ENCODE data around the gene LHX6. TPM values are rescaled to one million over a fixed set of nuclear protein-coding genes. Genes with fewer than 3 reads are reported as not detected.
A peak's percentile ranks its signal among the peaks of the same experiment; 100 is the strongest.

The LHX6 gene
- total RNA-seq, 1 experiment from 2014 or later: 1.5 TPM

DNA sequence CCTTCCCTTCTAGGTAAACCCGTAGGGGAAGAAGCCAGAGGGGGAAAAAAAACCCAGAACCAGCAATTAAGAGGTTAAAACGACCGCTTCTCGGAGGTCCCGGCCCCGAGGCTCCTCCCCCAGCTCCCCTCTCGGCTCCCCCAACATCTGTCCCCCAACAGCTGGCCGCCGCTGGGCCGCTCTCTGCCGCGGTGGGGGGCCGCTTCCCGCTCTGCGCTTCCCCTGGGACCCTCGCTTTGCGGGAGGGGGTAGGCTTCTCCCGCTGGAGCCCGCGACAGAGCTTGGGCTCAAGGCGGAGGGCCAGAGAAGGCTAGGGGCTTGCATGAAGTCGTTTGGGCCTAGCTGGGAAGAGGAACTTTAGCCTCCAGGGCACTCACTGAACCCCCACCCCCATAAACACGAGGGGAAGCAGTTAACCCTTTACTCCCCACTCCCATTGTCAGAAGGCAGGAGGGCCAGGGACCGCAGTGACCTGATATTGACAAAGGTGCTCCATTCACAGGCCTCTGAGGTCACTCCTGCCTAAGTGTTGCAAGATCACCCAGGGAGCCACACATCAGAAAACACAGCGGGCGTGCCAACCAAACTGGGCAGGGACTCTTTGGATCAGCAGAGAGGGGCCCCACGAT, 7.5 kb downstream of the LHX6 start (continued):
- TF ChIP-seq, protein P1, sequence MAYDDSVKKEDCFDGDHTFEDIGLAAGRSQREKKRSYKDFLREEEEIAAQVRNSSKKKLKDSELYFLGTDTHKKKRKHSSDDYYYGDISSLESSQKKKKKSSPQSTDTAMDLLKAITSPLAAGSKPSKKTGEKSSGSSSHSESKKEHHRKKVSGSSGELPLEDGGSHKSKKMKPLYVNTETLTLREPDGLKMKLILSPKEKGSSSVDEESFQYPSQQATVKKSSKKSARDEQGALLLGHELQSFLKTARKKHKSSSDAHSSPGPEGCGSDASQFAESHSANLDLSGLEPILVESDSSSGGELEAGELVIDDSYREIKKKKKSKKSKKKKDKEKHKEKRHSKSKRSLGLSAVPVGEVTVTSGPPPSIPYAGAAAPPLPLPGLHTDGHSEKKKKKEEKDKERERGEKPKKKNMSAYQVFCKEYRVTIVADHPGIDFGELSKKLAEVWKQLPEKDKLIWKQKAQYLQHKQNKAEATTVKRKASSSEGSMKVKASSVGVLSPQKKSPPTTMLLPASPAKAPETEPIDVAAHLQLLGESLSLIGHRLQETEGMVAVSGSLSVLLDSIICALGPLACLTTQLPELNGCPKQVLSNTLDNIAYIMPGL (CRISPR knock-in tag; IDR thresholded peaks at IDR 0.05): no peak
- TF ChIP-seq ZNF532 (CRISPR knock-in tag; IDR thresholded peaks at IDR 0.05; ENCODE audit: borderline replicate concordance) (no peak), GTF2I (CRISPR knock-in tag; conservative IDR thresholded peaks at IDR 0.05) (no peak), TEAD1 (CRISPR knock-in tag; IDR thresholded peaks at IDR 0.05) (0 out of 2 replicates have a peak, but pooled peaks have one; percentile 47), E2F5 (CRISPR knock-in tag; IDR thresholded peaks at IDR 0.05) (no peak), HMGA2 (CRISPR knock-in tag; IDR thresholded peaks at IDR 0.05) (no peak), ZNF138 (CRISPR knock-in tag; conservative IDR thresholded peaks at IDR 0.05) (no peak), FOXP4 (CRISPR knock-in tag; IDR thresholded peaks at IDR 0.05) (no peak), ZNF121 (CRISPR knock-in tag; IDR thresholded peaks at IDR 0.05) (no peak), RELA (CRISPR knock-in tag; IDR thresholded peaks at IDR 0.05; ENCODE audit: borderline replicate concordance) (no peak), ZNF423 (CRISPR knock-in tag; IDR thresholded peaks at IDR 0.05) (no peak), EMX1 (CRISPR knock-in tag; IDR thresholded peaks at IDR 0.05) (no peak), NR2C2 (CRISPR knock-in tag; IDR thresholded peaks at IDR 0.05) (no peak), USF1 (CRISPR knock-in tag; IDR thresholded peaks at IDR 0.05) (no peak), TP53 (CRISPR knock-in tag; IDR thresholded peaks at IDR 0.05) (0 out of 2 replicates have a peak, but pooled peaks have one; percentile 34), ETV6 (CRISPR knock-in tag; IDR thresholded peaks at IDR 0.05) (no peak), GABPB1 (CRISPR knock-in tag; IDR thresholded peaks at IDR 0.05) (no peak), ESRRA (CRISPR knock-in tag; IDR thresholded peaks at IDR 0.05; ENCODE audit: borderline replicate concordance) (no peak), FOXP1 (CRISPR knock-in tag; IDR thresholded peaks at IDR 0.05; ENCODE audit: borderline replicate concordance) (no peak), ARID4B (CRISPR knock-in tag; IDR thresholded peaks at IDR 0.05; ENCODE audit: borderline replicate concordance) (no peak), CBFB (CRISPR knock-in tag; IDR thresholded peaks at IDR 0.05; ENCODE audit: low read depth) (0 out of 2 replicates have a peak, but pooled peaks have one; percentile 28)
- TF ChIP-seq, protein P2, sequence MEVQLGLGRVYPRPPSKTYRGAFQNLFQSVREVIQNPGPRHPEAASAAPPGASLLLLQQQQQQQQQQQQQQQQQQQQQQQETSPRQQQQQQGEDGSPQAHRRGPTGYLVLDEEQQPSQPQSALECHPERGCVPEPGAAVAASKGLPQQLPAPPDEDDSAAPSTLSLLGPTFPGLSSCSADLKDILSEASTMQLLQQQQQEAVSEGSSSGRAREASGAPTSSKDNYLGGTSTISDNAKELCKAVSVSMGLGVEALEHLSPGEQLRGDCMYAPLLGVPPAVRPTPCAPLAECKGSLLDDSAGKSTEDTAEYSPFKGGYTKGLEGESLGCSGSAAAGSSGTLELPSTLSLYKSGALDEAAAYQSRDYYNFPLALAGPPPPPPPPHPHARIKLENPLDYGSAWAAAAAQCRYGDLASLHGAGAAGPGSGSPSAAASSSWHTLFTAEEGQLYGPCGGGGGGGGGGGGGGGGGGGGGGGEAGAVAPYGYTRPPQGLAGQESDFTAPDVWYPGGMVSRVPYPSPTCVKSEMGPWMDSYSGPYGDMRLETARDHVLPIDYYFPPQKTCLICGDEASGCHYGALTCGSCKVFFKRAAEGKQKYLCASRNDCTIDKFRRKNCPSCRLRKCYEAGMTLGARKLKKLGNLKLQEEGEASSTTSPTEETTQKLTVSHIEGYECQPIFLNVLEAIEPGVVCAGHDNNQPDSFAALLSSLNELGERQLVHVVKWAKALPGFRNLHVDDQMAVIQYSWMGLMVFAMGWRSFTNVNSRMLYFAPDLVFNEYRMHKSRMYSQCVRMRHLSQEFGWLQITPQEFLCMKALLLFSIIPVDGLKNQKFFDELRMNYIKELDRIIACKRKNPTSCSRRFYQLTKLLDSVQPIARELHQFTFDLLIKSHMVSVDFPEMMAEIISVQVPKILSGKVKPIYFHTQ (CRISPR knock-in tag; IDR thresholded peaks at IDR 0.05): no peak

All from WTC11 (cell line).